GM23338 (cell line): Measurements from ENCODE around the gene KCTD12. TPM values are rescaled to one million over a fixed set of nuclear protein-coding genes. Genes with fewer than 3 reads are reported as not detected.

Experiments used
- ATAC-seq: fragments of 200-7000 bp; cut with Tn5 transposase; 3 replicates; pipeline ENCODE4 v1.9.1; 2020
- DNase-seq: peaks from one replicate; pipeline ENCODE4 v3.0.0-alpha.2; 2015; ENCODE audit warnings: low spot score
- H2AFZ ChIP-seq: fragments of 200-600 bp; sonication (generic); 2 replicates; pipeline ENCODE4 v1.8.0; 2016; ENCODE audit warnings: antibody characterized with exemption, mild to moderate bottlenecking, moderate library complexity
- H3F3A ChIP-seq: fragments of 200-600 bp; sonication (generic); replicated peaks from 2 replicates; pipeline ENCODE4 v1.8.0; 2017; ENCODE audit warnings: antibody characterized with exemption, mixed run types, low read depth
- H3K27ac ChIP-seq: fragments of 200-600 bp; sonication (generic); 2 replicates; pipeline ENCODE4 v1.6.1; 2016; ENCODE audit warnings: low read depth
- H3K27me3 ChIP-seq: fragments of 200-600 bp; sonication (generic); 2 replicates; pipeline ENCODE4 v1.8.0; 2016; ENCODE audit warnings: mild to moderate bottlenecking, mixed run types, moderate library complexity; ENCODE audit not compliant: insufficient read depth
- H3K36me3 ChIP-seq: fragments of 200-600 bp; sonication (generic); 2 replicates; pipeline ENCODE4 v1.8.0; 2016; ENCODE audit warnings: mild to moderate bottlenecking; ENCODE audit not compliant: insufficient read depth
- H3K4me1 ChIP-seq: fragments of 200-600 bp; sonication (generic); 2 replicates; pipeline ENCODE4 v1.8.0; 2016; ENCODE audit warnings: mild to moderate bottlenecking, moderate library complexity; ENCODE audit not compliant: insufficient read depth
- H3K4me2 ChIP-seq: fragments of 200-600 bp; sonication (generic); 2 replicates; pipeline ENCODE4 v1.7.1; 2017; ENCODE audit warnings: mixed run types
- H3K4me3 ChIP-seq: fragments of 200-600 bp; sonication (generic); 2 replicates; pipeline ENCODE4 v1.6.1; 2016; ENCODE audit warnings: mixed run types
- H3K79me2 ChIP-seq: fragments of 200-600 bp; sonication (generic); replicated peaks from 2 replicates; pipeline ENCODE4 v1.8.0; 2017; ENCODE audit warnings: mild to moderate bottlenecking; ENCODE audit not compliant: insufficient read depth
- H3K9me2 ChIP-seq: fragments of 200-600 bp; sonication (generic); 2 replicates; pipeline ENCODE4 v1.8.0; 2017; ENCODE audit not compliant: insufficient read depth
- H4K20me1 ChIP-seq: fragments of 200-600 bp; sonication (generic); replicated peaks from 2 replicates; pipeline ENCODE4 v1.8.0; 2017; ENCODE audit warnings: mild to moderate bottlenecking; ENCODE audit not compliant: insufficient read depth
- H3K27ac Mint-ChIP-seq: 2 replicates; pipeline ENCODE4 v1.8.0; 2020; ENCODE audit warnings: inconsistent platforms, mild to moderate bottlenecking, moderate library complexity, mixed read lengths
- H3K27me3 Mint-ChIP-seq: 3 replicates; pipeline ENCODE4 v1.8.0; 2022; ENCODE audit warnings: low read depth, mild to moderate bottlenecking, moderate library complexity, mixed read lengths, inconsistent platforms; ENCODE audit not compliant: insufficient read depth, poor library complexity
- H3K36me3 Mint-ChIP-seq: 3 replicates; pipeline ENCODE4 v1.8.0; 2021; ENCODE audit warnings: low read depth, mild to moderate bottlenecking, inconsistent platforms, moderate library complexity, mixed read lengths
- H3K4me1 Mint-ChIP-seq: 3 replicates; pipeline ENCODE4 v1.8.0; 2020; ENCODE audit warnings: mild to moderate bottlenecking, inconsistent platforms, mixed read lengths
- H3K4me3 Mint-ChIP-seq: 3 replicates; pipeline ENCODE4 v1.8.0; 2021; ENCODE audit warnings: moderate library complexity, mild to moderate bottlenecking, inconsistent platforms, mixed read lengths
- H3K9me3 Mint-ChIP-seq: 3 replicates; pipeline ENCODE4 v1.8.0; 2020; ENCODE audit warnings: moderate library complexity, mild to moderate bottlenecking, inconsistent platforms, mixed read lengths
- CTCF ChIP-seq, 2 experiments: fragments of 200-600 bp in 1 of 2; sonication (generic) in 1 of 2; conservative IDR thresholded peaks; 2 replicates each; pipeline versions ENCODE4 v1.5.1 to v1.6.1; 2016 to 2017; ENCODE audit warnings: antibody characterized with exemption in 2 of 2, low read depth in 2 of 2, mild to moderate bottlenecking in 2 of 2, moderate library complexity in 1 of 2
- ETS1 ChIP-seq: IDR thresholded peaks from 2 replicates; pipeline ENCODE4 v1.6.1; 2016; ENCODE audit warnings: antibody characterized with exemption
- EZH2phosphoT487 ChIP-seq: fragments of 200-600 bp; sonication (generic); IDR thresholded peaks from one replicate; pipeline ENCODE4 v1.8.1; 2018; ENCODE audit warnings: antibody characterized with exemption; ENCODE audit not compliant: unreplicated experiment
- JUNB ChIP-seq: IDR thresholded peaks from one replicate; pipeline ENCODE4 v1.6.1; 2016; ENCODE audit warnings: antibody characterized with exemption; ENCODE audit not compliant: unreplicated experiment
- POLR2AphosphoS5 ChIP-seq: IDR thresholded peaks from 2 replicates; pipeline ENCODE4 v1.6.1; 2016; ENCODE audit warnings: antibody characterized with exemption, low read depth
- STAT1 ChIP-seq: IDR thresholded peaks from one replicate; pipeline ENCODE4 v1.6.1; 2016; ENCODE audit warnings: antibody characterized with exemption; ENCODE audit not compliant: unreplicated experiment
- ZNF114 ChIP-seq: fragments of 250-450 bp; sonication (Bioruptor Pico); IDR thresholded peaks from 2 replicates; pipeline ENCODE4 v1.5.0; 2020; ENCODE audit warnings: mild to moderate bottlenecking, moderate library complexity
- ZNF462 ChIP-seq: fragments of 250-450 bp; sonication (Bioruptor Pico); IDR thresholded peaks from 2 replicates; pipeline ENCODE4 v1.5.0; 2020; ENCODE audit warnings: mild to moderate bottlenecking, moderate library complexity
- polyA plus RNA-seq: library from polyadenylated mRNA; unstranded; fragments of >200 nt; fragmentation: Nextera tagmentation; extraction: Ambion mirVana; gene quantifications from 2 replicates; pipeline ENCODE4 v1.2.1, GENCODE V29; 2016
- total RNA-seq: library from RNA; depleted of rRNA; stranded (reverse); fragments of >200 nt; shearing (Covaris generic); gene quantifications from 2 replicates; pipeline ENCODE4 v1.2.3, GENCODE V29; 2014

KCTD12 gene
- total and polyA plus RNA-seq, 2 experiments from 2014 or later = 3.3 to 12.0 TPM

- Histone ChIP-seq H3K27ac (no peak overlapping the region), H2AFZ (no peak overlapping the region), H4K20me1 (peaks cover 4% of the 10 kb centered on the region; the same call in 1 of the 2 replicates), H3F3A (peaks cover 11% of the 10 kb centered on the region; the same call in 1 of the 2 replicates), H3K9me2 (no peaks in the 10 kb centered on the region), H3K4me3 (no peak overlapping the region), H3K79me2 (no peaks in the 10 kb centered on the region), H3K4me1 (peaks cover 17% of the 10 kb centered on the region), H3K4me2 (no peak overlapping the region), H3K27me3 (peaks cover 64% of the 10 kb centered on the region), H3K36me3 (no peaks in the 10 kb centered on the region)
- Mint-ChIP-seq H3K27ac (no peak overlapping the region), H3K4me1 (peaks cover 16% of the 10 kb centered on the region), H3K36me3 (no peaks in the 10 kb centered on the region), H3K4me3 (no peak overlapping the region), H3K9me3 (no peaks in the 10 kb centered on the region; the same call in 2 of the 3 replicates), H3K27me3 (peaks cover 32% of the 10 kb centered on the region)
- DNase-seq = no peak
- TF ChIP-seq ZNF114 (CRISPR knock-in tag) (no peak), POLR2AphosphoS5 (no peak), STAT1 (no peak), EZH2phosphoT487 (no peak), ZNF462 (CRISPR knock-in tag) (no peak), ETS1 (no peak), CTCF (conservative IDR thresholded peaks at IDR 0.05; ENCODE audit: low read depth in 2 of 2) (no peak), JUNB (no peak)
- no peak for ATAC-seq
These were observed 2.2 kb upstream of the KCTD12 start for GRCh38 chr13:76888421-76888820.
